Neuron (in vitro differentiated cells): ENCODE results near the gene HNRNPUL1.

Experiments
- H2AFZ ChIP-seq: one replicate; pipeline ENCODE4 v1.6.1; 2013; ENCODE audit warnings: low read depth, mild to moderate bottlenecking, inconsistent platforms, low read length, moderate library complexity
- H3K27me3 ChIP-seq: one replicate; pipeline ENCODE4 v1.6.1; 2013; ENCODE audit warnings: low read length; ENCODE audit not compliant: insufficient read depth
- H3K36me3 ChIP-seq: one replicate; pipeline ENCODE4 v1.6.1; 2013; ENCODE audit warnings: low read length; ENCODE audit not compliant: insufficient read depth
- H3K4me1 ChIP-seq: one replicate; pipeline ENCODE4 v1.6.1; 2013; ENCODE audit warnings: low read length; ENCODE audit not compliant: insufficient read depth
- H3K4me3 ChIP-seq: 2 replicates; pipeline ENCODE4 v1.5.1; 2013; ENCODE audit warnings: mild to moderate bottlenecking, low read length, moderate library complexity
- H3K9me3 ChIP-seq: one replicate; pipeline ENCODE4 v1.6.1; 2013; ENCODE audit warnings: low read length

Gene HNRNPUL1

DNA sequence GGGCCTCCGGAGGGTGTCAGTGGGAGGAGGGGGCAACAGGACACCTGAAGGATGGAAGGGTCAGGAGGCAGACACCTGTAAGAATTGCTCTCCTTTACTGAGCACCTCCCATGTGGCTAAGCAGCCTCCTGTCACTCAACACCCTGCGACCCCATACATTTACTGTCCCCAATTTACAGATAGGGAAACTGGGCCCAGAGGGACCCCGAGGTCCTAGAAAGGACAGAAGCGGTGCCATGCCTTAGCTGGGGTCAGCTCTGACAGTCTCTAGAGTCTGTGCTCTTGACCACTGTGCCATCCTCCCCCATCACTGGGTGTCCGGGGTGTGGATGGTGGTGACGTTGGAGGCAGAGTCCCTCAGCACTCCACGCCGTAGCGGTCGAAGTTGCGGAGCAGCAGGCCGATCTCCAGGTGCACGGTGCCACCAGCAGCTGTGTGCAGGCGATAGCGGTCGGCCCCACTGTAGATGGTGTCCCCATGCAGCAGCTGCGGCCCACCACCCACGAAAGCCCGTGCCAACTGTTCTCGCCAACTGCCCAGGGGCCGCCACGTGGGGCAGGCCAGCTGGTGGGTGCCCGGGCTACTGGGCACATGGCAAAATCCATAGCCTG, 90.3 kb downstream of the HNRNPUL1 start:
- H3K36me3 ChIP-seq, result peaks cover 4% of the 10 kb centered on the region
- peaks cover 24% of the 10 kb centered on the region for H3K4me1 ChIP-seq
- peak overlapping the region; percentile 53 for H3K4me3 ChIP-seq
- H3K27me3 ChIP-seq, result peaks cover 20% of the 10 kb centered on the region
- no peak overlapping the region for H2AFZ ChIP-seq
- no peaks in the 10 kb centered on the region for H3K9me3 ChIP-seq

DNA sequence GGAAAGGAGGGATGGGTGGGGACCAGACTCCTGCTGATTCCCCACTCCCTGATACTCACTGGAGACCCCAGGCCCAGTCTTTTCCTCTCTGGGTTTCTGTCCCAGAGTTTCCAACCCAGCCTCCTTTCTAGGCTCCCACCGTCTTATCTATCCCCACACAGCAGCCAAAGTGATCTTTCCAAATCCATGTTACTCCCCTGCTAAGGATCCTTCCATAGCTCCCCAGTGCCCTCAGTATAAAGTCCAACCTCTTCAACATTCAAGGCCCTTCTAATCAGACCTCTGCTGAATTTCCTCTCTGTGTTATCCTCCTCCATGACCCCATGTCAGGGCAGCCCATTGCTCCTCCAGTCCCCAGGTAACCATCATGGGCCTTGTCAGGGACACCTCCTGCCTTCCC, 90.9 kb downstream of the HNRNPUL1 start:
- H3K36me3 ChIP-seq, result peaks cover 4% of the 10 kb centered on the region

DNA sequence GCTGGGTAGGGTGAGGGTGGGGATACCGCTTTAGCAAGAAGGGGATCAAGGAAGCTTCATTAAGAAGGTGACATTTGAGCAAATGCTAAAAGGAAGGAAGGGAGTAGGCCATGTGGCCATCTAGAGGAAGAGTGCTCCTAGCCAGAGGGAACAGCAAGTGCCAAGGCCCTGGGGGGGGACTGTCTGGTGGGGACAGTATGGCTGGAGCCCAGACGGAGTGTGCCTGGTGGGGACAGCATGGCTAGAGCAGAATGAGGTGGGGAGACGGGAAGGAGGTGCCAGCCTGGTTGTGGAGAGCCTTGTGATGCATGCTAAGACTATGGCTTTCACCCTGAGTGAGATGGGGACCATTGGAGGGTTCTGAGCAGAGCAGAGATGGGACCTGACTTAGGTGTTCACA, 91.6 kb downstream of the HNRNPUL1 start:
- Histone ChIP-seq H3K36me3 (peaks cover 5% of the 10 kb centered on the region), H3K4me3 (no peak overlapping the region), H3K4me1 (peaks cover 24% of the 10 kb centered on the region), H2AFZ (no peak overlapping the region), H3K9me3 (no peaks in the 10 kb centered on the region), H3K27me3 (peaks cover 20% of the 10 kb centered on the region)

More for the DNA sequence above, 90.9 kb downstream of the HNRNPUL1 start:
- no peaks in the 10 kb centered on the region for H3K9me3 ChIP-seq
- no peak overlapping the region for H2AFZ ChIP-seq
- H3K4me1 ChIP-seq, result peaks cover 24% of the 10 kb centered on the region
- H3K4me3 ChIP-seq, result no peak overlapping the region
- H3K27me3 ChIP-seq, result peaks cover 20% of the 10 kb centered on the region

DNA sequence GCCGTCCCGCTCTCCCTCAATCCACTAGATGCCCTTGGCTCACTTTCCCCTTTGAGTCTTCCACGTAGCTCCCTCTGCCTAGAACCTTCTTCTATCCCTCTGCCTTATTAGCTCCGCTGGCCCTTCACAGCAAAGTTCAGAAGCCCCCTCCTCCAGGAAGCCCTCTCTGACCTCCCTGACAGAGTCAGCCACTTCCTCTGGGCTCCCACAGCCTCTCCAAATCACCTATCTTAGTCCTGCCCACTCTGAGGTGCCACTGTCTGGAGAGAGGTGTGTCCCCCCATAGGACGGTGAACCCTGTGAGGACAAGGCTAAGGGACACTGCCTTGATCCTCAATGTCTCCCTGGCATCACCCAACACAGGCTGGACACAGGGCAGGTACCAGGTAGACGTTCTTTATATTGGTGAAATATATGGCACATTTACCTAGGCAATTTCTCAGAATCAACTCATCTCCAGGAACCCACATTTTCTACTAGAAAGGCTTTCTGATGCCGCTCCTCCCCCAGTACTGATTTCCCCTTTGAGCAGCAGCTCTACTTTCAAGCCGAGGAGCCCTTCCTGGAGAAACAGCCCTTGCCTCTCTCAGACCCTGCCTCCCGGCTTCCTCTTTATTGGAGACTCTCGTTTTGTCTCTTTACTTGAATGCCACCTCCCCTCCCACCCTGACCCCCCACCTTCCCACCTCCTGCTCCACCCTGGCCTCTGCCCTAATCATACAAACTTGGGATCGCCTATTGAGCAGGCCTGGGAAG, 93.0 kb downstream of the HNRNPUL1 start:
- Histone ChIP-seq H3K27me3 (peaks cover 7% of the 10 kb centered on the region), H3K4me1 (peaks cover 12% of the 10 kb centered on the region), H2AFZ (no peak overlapping the region), H3K4me3 (no peak overlapping the region), H3K36me3 (peaks cover 9% of the 10 kb centered on the region), H3K9me3 (no peaks in the 10 kb centered on the region)
